Measurements from ENCODE around the gene TRAPPC2L. TPM values are rescaled to one million over a fixed set of nuclear protein-coding genes. Genes with fewer than 3 reads are reported as not detected.

Gene TRAPPC2L
- total RNA-seq, 1 donor from 2014 or later: 43.9 TPM

DNA sequence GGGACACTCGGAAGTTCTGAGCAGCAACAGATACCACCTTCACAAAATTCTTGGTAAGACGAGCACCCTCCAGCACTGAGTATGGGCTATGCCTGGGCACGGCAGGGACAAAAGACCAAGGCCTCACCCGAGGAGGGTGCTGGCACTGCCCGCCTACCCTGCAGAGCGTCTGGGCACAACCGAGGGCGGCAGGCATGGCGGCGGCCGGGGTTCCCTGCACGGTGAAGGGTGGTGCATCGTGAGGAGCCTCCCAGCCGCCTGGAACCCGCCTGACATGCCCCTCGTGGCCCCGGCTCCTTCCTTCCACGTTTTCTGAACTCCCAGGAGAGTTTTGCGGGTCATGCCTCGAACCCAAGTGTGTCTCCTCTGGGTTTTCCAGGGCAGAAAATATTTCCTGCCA is 19.1 kb upstream of the TRAPPC2L start:
- Histone ChIP-seq H3K9me3 (no peaks in the 10 kb centered on the region), H3K27ac (no peak overlapping the region), H3K4me3 (no peak overlapping the region), H3K4me1 (no peaks in the 10 kb centered on the region), H3K36me3 (peaks cover 25% of the 10 kb centered on the region), H3K27me3 (no peaks in the 10 kb centered on the region)
- ATAC-seq (no peak), DNase-seq (no peak)
- intact Hi-C loops (cut with DNase I): no loop called here
- TF ChIP-seq, protein P1, sequence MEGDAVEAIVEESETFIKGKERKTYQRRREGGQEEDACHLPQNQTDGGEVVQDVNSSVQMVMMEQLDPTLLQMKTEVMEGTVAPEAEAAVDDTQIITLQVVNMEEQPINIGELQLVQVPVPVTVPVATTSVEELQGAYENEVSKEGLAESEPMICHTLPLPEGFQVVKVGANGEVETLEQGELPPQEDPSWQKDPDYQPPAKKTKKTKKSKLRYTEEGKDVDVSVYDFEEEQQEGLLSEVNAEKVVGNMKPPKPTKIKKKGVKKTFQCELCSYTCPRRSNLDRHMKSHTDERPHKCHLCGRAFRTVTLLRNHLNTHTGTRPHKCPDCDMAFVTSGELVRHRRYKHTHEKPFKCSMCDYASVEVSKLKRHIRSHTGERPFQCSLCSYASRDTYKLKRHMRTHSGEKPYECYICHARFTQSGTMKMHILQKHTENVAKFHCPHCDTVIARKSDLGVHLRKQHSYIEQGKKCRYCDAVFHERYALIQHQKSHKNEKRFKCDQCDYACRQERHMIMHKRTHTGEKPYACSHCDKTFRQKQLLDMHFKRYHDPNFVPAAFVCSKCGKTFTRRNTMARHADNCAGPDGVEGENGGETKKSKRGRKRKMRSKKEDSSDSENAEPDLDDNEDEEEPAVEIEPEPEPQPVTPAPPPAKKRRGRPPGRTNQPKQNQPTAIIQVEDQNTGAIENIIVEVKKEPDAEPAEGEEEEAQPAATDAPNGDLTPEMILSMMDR (IDR thresholded peaks at IDR 0.05): no peak

DNA sequence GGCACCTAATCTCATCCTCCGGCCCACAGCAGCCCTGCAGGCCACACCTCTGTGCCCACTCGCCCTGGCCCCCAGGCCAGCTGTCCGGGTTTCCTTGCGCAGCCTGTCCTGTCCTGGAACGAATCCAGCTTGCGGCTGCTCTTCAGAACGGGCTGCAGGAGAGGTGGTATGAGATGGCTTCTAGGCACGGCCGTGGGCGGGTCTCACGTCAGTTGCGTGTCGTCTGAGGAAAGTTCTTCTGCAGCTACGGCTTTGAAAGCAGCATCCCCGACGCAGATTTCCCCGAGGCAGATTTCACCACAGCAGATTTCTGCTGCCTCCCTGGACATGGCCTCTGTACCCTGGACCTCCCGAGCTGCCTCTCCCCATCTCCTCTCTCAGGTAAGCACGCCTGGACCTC is 18.4 kb upstream of the TRAPPC2L start:
- TF ChIP-seq, protein P1 (IDR thresholded peaks at IDR 0.05): no peak
- no peaks in the 10 kb centered on the region for H3K4me1 ChIP-seq
- DNase-seq (no peak), ATAC-seq (no peak)
- no peaks in the 10 kb centered on the region for H3K27me3 ChIP-seq
- intact Hi-C loops (cut with DNase I): no loop called here
- H3K36me3 ChIP-seq: peaks cover 31% of the 10 kb centered on the region
- no peaks in the 10 kb centered on the region for H3K9me3 ChIP-seq
- no peak overlapping the region for H3K27ac ChIP-seq
- no peak overlapping the region for H3K4me3 ChIP-seq

DNA sequence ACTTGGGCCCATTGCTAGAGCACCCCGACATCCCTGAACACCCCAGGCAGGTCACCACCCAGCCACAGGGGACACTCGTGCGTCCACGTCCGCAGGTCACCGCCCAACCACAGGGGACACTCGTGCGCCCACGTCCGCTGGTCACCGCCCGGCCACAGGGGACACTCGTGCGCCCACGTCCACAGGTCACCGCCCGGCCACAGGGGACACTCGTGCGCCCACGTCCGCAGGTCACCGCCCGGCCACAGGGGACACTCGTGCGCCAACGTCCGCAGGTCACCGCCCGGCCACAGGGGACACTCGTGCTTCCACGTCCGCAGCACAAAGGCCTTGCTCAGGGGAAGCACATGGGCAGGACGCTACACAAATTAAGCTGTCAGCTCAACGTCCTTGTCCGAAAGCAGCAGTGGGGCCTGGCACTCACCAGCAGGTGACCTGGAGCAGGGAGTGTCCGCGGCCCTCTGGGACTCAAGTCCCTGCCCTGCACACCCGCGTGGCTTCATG is 17.8 kb upstream of the TRAPPC2L start:
- no peak overlapping the region for H3K4me3 ChIP-seq
- H3K27ac ChIP-seq: no peak overlapping the region
- peaks cover 31% of the 10 kb centered on the region for H3K36me3 ChIP-seq
- TF ChIP-seq, protein P1 (IDR thresholded peaks at IDR 0.05): no peak
- intact Hi-C loops (cut with DNase I): no loop called here
- H3K9me3 ChIP-seq: no peaks in the 10 kb centered on the region
- ATAC-seq (no peak), DNase-seq (no peak)
- H3K27me3 ChIP-seq: no peaks in the 10 kb centered on the region
- H3K4me1 ChIP-seq: no peaks in the 10 kb centered on the region

DNA sequence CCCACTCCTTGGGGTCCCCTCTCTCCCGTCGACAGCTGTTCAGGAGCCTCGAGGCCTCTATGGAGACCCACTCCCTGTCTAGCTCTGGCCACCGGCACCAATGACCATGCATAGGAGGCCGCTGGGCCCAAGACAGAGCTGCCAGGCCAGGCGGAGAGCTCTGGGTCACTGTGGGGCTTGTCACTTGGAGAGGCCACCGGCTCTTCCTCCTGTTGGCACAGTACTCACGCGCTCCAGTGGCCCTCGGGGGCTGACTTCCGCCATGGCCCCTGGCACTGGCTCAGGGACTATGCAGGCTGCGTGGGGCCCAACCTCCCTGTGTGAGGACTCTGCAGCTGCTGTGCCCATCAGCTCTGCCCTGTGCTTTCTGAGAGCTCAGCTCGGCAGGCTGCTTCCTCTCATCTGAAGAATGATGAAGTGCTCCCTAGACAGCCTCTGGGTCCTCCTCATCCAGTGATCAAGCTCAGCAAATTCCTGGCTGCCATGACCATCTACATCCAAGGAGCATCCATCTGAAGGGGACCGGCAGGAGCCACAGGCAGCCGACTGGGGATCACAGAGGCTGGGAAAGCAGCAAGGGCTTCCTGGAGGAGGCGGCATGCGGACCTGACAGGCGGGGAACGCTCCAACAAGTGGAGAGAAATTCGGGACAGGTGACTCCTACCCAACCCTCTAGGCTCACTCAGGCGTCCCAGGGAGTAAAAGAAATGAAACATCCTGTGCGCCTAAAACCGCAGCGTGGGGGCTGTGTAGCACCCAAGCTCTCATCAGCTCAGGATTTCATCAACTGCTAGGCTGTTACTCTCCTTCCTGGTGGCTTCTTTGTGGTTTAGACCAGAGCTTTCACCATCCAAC is 17.0 kb upstream of the TRAPPC2L start:
- Histone ChIP-seq H3K27ac (no peak overlapping the region), H3K4me3 (no peak overlapping the region), H3K4me1 (no peaks in the 10 kb centered on the region), H3K27me3 (no peaks in the 10 kb centered on the region), H3K9me3 (no peaks in the 10 kb centered on the region), H3K36me3 (peaks cover 27% of the 10 kb centered on the region)
- intact Hi-C loops (cut with DNase I): no loop called here
- DNase-seq: no peak
- ATAC-seq: no peak
- TF ChIP-seq, protein P1 (IDR thresholded peaks at IDR 0.05): no peak

DNA sequence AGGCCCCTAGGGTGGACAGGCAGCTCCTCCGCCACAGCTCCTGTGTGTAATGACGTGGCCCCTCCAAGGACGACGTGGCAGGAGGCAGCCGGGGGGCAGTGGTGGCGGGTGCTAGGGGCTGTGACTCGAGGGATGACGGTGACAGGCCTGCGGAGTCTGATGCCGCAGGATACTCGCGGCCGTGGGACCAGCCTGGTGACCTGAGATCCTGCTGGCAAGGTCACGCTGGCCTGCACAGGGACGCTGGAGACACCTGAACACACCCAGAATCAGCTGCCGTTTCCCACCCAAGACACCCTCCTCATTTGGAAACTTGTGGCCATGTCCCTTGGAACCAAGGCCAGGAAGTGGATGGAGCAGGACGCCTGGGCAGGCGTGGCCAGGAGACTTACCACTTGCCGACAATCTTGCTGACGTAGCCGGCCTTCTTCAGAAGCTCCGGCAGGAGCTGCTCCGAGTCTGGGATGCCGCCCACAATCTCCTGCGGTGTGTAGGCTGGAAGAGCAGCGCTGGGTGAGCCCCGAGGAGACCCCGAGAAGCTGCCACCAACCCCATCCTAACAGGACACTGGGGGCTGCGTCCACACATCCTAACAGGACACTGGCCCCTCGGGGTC is 16.2 kb upstream of the TRAPPC2L start:
- Histone ChIP-seq H3K27me3 (no peaks in the 10 kb centered on the region), H3K4me1 (no peaks in the 10 kb centered on the region), H3K4me3 (no peak overlapping the region), H3K9me3 (no peaks in the 10 kb centered on the region), H3K27ac (no peak overlapping the region), H3K36me3 (peaks cover 20% of the 10 kb centered on the region)
- no peak for DNase-seq
- TF ChIP-seq, protein P1 (IDR thresholded peaks at IDR 0.05): no peak
- no peak for ATAC-seq
- intact Hi-C loops (cut with DNase I): no loop called here

Data from upper lobe of right lung (tissue), 1 donor.